ENCODE data around the gene SPATA21. TPM values are rescaled to one million over a fixed set of nuclear protein-coding genes. Genes with fewer than 3 reads are reported as not detected.

The SPATA21 gene
- total RNA-seq = not detected in 2 replicates

GRCh38 chr1:16436946-16437474 lies at the start of gene SPATA21:
TSS of gene SPATA21 (minus strand) at chr1:16437424. CDS start at chr1:16431371, 6,053 bp downstream.

GRCh38 chr1:16440470-16441281 lies 3.5 kb upstream of the SPATA21 start, which contains the start of gene NECAP2:
TSS of gene NECAP2 (plus strand) at chr1:16440724. CDS start at chr1:16440762, 38 bp downstream.

DNA sequence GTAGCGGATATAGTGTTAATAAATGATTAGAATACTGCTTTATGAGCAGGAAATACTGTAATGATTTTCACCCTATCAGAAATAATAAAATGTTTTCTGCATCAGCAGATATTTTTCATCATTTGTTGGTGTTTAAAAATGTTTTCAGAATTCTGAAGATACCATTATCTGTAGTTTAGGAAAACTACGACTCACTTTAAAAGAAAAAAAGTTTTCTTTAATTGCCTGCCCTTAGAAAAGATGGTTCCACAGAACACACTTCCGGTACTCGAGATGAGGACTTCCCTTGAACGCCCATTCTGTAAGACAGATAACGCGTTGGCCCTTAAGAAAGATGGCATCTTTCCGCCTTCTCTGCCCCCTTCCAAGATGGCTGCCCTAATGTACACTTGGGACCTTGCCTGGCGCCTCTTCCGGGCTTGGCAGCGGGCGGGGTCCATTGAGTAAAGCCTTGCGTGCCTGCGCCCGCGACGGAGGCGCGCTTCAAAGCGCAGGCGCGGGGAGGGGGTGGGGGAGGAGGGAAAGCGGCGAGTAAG lies 70.4 kb downstream of the SPATA21 start, which contains the start of gene SZRD1:
Gene SZRD1 (plus strand): TSS at position 521 of the 536 bp plus-strand sequence. CDS start 16 bp downstream, outside the sequence.

GRCh38 chr1:16351994-16352841 lies 85.0 kb downstream of the SPATA21 start, which contains the start of gene FBXO42:
TSS of gene FBXO42 (minus strand) at chr1:16352480. CDS start at chr1:16315418, 37,062 bp downstream.

Other genes starting within 250 kb of the SPATA21 start
- gene ARHGEF19, start 224.8 kb downstream of the SPATA21 start, total RNA-seq = 7.8 and 14.7 TPM in 2 replicates
- 6.9 and 17.0 TPM in 2 replicates for gene CPLANE2, start 200.2 kb downstream of the SPATA21 start, total RNA-seq
- 10.4 and 13.5 TPM in 2 replicates for gene FBXO42, start 84.9 kb downstream of the SPATA21 start, total RNA-seq
- gene SZRD1, start 70.2 kb downstream of the SPATA21 start, total RNA-seq = 70.9 and 80.8 TPM in 2 replicates
- 112 and 127 TPM in 2 replicates for gene NECAP2, start 3.3 kb upstream of the SPATA21 start, total RNA-seq
- gene RNU1-1, start 76.9 kb upstream of the SPATA21 start, total RNA-seq = not detected in 2 replicates
- gene NBPF1, start 176.1 kb upstream of the SPATA21 start, total RNA-seq = 8.6 and 19.3 TPM in 2 replicates
- gene RNU1-3, start 229.5 kb upstream of the SPATA21 start, total RNA-seq = not detected in 2 replicates

All from myometrial cell (primary cell).